ENCODE measurements around the gene PHC3.

PHC3 gene

DNA sequence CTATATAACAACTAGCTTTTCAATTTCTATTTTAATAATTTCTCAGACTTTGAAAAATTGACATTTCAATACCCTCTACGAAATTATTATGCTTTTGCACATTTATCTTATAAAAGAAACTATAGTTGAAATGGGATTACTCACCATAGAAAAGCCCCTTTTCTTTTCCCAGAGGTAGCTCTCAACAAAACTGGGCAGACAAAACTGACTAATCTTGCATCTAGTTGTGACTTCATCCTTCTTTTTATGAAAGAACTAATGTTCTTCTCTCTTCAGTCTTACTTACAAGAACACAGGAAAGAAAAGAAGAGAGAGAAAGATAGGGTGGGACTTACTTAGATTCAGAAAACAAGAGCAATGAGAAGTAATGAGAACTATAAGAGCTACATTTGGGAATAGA lies 82.8 kb downstream of the PHC3 start:
- Histone ChIP-seq H3K4ac (ENCODE audit: low read depth in 1 of 2, low read length in 2 of 2) (no peak overlapping the region), H3K79me1 (replicated peaks; ENCODE audit: low read length, poor library complexity, severe bottlenecking) (peaks cover 9% of the 10 kb centered on the region), H3K9ac (ENCODE audit: low read length) (no peak overlapping the region), H3K27ac (ENCODE audit: low read length, poor library complexity, severe bottlenecking) (no peak overlapping the region), H3K4me2 (ENCODE audit: low read length, poor library complexity, severe bottlenecking) (no peak overlapping the region), H3K4me3 (ENCODE audit: insufficient read depth in 1 of 2, low read depth in 1 of 2, low read length in 2 of 2) (no peak overlapping the region), H3K9me3 (ENCODE audit: control insufficient read depth, low read length) (no peaks in the 10 kb centered on the region), H2AK5ac (ENCODE audit: low read length, severe bottlenecking) (no peak overlapping the region), H4K8ac (ENCODE audit: low read length) (no peak overlapping the region), H3K18ac (ENCODE audit: low read depth in 1 of 2, low read length in 2 of 2) (no peak overlapping the region), H3K14ac (ENCODE audit: low read length in 2 of 2) (no peak overlapping the region), H3K23ac (ENCODE audit: low read length in 2 of 2) (no peak overlapping the region), H2BK120ac (ENCODE audit: low read depth, low read length) (no peak overlapping the region), H3K36me3 (ENCODE audit: control insufficient read depth in 1 of 2, insufficient read depth in 2 of 2, low read depth in 1 of 2, low read length in 2 of 2) (peaks cover 8 to 100% of the 10 kb centered on the region in 2 experiments), H4K91ac (ENCODE audit: low read length) (no peak overlapping the region), H3K27me3 (ENCODE audit: control insufficient read depth in 1 of 2, insufficient read depth in 1 of 2, low read length in 2 of 2) (no peaks in the 10 kb centered on the region), H2BK5ac (ENCODE audit: low read depth, low read length, poor library complexity, severe bottlenecking) (no peak overlapping the region), H2BK15ac (ENCODE audit: low read depth, poor library complexity, severe bottlenecking) (no peak overlapping the region), H2BK12ac (ENCODE audit: low read length in 2 of 2) (no peak overlapping the region), H2AFZ (ENCODE audit: low read depth, low read length) (no peak overlapping the region), H3K4me1 (ENCODE audit: control insufficient read depth, insufficient read depth, low read depth, low read length) (no peaks in the 10 kb centered on the region)
- no CpG with 5 or more reads among the region's 1 CpG for WGBS
- DNase-seq, result no peak

DNA sequence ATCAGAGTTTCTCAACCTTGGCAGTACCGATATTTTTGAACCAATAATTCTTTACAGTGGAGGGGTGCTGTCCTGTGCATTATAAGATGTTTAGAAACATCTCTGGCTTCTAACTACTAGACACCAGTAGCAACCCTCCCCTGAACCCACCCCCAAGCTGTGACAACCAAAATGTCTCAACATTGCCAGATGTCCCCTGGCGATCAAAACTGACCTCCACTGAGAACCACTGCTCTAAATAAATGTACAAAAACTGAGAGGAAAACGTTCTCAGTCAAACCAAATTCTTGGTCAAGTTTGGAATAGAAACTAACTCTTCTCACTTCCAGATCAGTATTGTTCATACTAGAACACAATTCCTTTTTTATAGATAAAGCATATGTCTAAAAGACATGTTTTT lies 85.2 kb downstream of the PHC3 start:
- Histone ChIP-seq H3K36me3 (ENCODE audit: control insufficient read depth in 1 of 2, insufficient read depth in 2 of 2, low read depth in 1 of 2, low read length in 2 of 2) (peaks cover 0 to 94% of the 10 kb centered on the region in 2 experiments), H2BK5ac (ENCODE audit: low read depth, low read length, poor library complexity, severe bottlenecking) (no peak overlapping the region), H3K4ac (ENCODE audit: low read depth in 1 of 2, low read length in 2 of 2) (no peak overlapping the region), H3K23ac (ENCODE audit: low read length in 2 of 2) (no peak overlapping the region), H3K9ac (ENCODE audit: low read length) (no peak overlapping the region), H3K4me1 (ENCODE audit: control insufficient read depth, insufficient read depth, low read depth, low read length) (no peaks in the 10 kb centered on the region), H2BK12ac (ENCODE audit: low read length in 2 of 2) (no peak overlapping the region), H3K27me3 (ENCODE audit: control insufficient read depth in 1 of 2, insufficient read depth in 1 of 2, low read length in 2 of 2) (no peaks in the 10 kb centered on the region), H3K14ac (ENCODE audit: low read length in 2 of 2) (no peak overlapping the region), H2BK120ac (ENCODE audit: low read depth, low read length) (no peak overlapping the region), H2AFZ (ENCODE audit: low read depth, low read length) (no peak overlapping the region), H3K27ac (ENCODE audit: low read length, poor library complexity, severe bottlenecking) (no peak overlapping the region), H3K4me2 (ENCODE audit: low read length, poor library complexity, severe bottlenecking) (no peak overlapping the region), H2BK15ac (ENCODE audit: low read depth, poor library complexity, severe bottlenecking) (no peak overlapping the region), H3K9me3 (ENCODE audit: control insufficient read depth, low read length) (no peaks in the 10 kb centered on the region), H2AK5ac (ENCODE audit: low read length, severe bottlenecking) (no peak overlapping the region), H3K18ac (ENCODE audit: low read depth in 1 of 2, low read length in 2 of 2) (no peak overlapping the region), H3K79me1 (replicated peaks; ENCODE audit: low read length, poor library complexity, severe bottlenecking) (peaks cover 3% of the 10 kb centered on the region), H4K8ac (ENCODE audit: low read length) (no peak overlapping the region), H3K4me3 (ENCODE audit: insufficient read depth in 1 of 2, low read depth in 1 of 2, low read length in 2 of 2) (no peak overlapping the region), H4K91ac (ENCODE audit: low read length) (no peak overlapping the region)
- DNase-seq, result no peak
- WGBS, result 98% methylated on average over 2 of the region's 3 CpGs

DNA sequence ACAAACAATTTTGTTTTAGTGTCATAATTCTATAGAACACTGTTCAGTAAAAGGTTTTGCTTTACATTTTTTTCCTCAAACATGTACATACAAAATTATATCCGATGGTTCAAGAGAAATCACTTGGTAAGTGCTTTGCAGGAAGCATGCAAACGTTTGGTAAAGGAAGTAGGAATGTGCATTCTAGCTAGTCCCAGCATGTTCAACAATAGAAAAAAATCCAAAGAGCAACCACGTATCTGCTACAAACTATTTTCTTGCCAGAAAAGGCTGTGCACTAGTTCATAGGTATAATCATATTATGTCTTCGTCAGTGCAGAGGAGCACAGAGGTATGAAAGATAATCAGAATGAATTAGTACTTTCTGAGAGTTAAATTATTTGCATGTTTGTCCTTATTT lies 85.8 kb downstream of the PHC3 start:
- Histone ChIP-seq H3K4me1 (ENCODE audit: control insufficient read depth, insufficient read depth, low read depth, low read length) (no peaks in the 10 kb centered on the region), H3K4ac (ENCODE audit: low read depth in 1 of 2, low read length in 2 of 2) (no peak overlapping the region), H3K9ac (ENCODE audit: low read length) (no peak overlapping the region), H2BK120ac (ENCODE audit: low read depth, low read length) (no peak overlapping the region), H3K4me3 (ENCODE audit: insufficient read depth in 1 of 2, low read depth in 1 of 2, low read length in 2 of 2) (no peak overlapping the region), H3K4me2 (ENCODE audit: low read length, poor library complexity, severe bottlenecking) (no peak overlapping the region), H2BK5ac (ENCODE audit: low read depth, low read length, poor library complexity, severe bottlenecking) (no peak overlapping the region), H3K27ac (ENCODE audit: low read length, poor library complexity, severe bottlenecking) (no peak overlapping the region), H2AK5ac (ENCODE audit: low read length, severe bottlenecking) (no peak overlapping the region), H3K27me3 (ENCODE audit: control insufficient read depth in 1 of 2, insufficient read depth in 1 of 2, low read length in 2 of 2) (no peaks in the 10 kb centered on the region), H2BK12ac (ENCODE audit: low read length in 2 of 2) (no peak overlapping the region), H3K9me3 (ENCODE audit: control insufficient read depth, low read length) (no peaks in the 10 kb centered on the region), H2BK15ac (ENCODE audit: low read depth, poor library complexity, severe bottlenecking) (no peak overlapping the region), H3K79me1 (replicated peaks; ENCODE audit: low read length, poor library complexity, severe bottlenecking) (peaks cover 3% of the 10 kb centered on the region), H3K23ac (ENCODE audit: low read length in 2 of 2) (no peak overlapping the region), H2AFZ (ENCODE audit: low read depth, low read length) (no peak overlapping the region), H4K8ac (ENCODE audit: low read length) (no peak overlapping the region), H3K14ac (ENCODE audit: low read length in 2 of 2) (no peak overlapping the region), H4K91ac (ENCODE audit: low read length) (no peak overlapping the region), H3K36me3 (ENCODE audit: control insufficient read depth in 1 of 2, insufficient read depth in 2 of 2, low read depth in 1 of 2, low read length in 2 of 2) (peaks cover 0 to 93% of the 10 kb centered on the region in 2 experiments), H3K18ac (ENCODE audit: low read depth in 1 of 2, low read length in 2 of 2) (no peak overlapping the region)
- no CpG with 5 or more reads among the region's 4 CpGs for WGBS
- no peak for DNase-seq

DNA sequence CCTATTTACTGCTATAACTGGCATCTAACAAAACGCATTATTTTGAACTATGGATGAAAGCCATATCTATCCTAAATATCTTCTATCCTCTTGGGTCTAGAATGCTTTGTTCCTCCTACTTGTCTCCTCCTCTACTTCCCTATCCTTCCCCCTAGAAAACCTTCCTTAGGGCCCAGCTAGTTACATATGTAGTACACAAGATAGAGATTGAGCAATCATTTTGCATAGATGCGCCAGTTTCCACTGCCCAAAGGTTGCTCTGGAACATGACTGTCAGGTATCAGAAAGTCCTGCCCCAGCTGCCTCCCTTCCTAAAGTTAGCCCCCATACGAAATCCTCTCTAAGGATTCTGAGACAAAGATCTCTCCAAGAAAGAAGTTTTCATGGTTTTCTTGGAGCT lies 88.6 kb downstream of the PHC3 start:
- Histone ChIP-seq H4K8ac (ENCODE audit: low read length) (no peak overlapping the region), H3K27me3 (ENCODE audit: control insufficient read depth in 1 of 2, insufficient read depth in 1 of 2, low read length in 2 of 2) (no peaks in the 10 kb centered on the region), H3K4me2 (ENCODE audit: low read length, poor library complexity, severe bottlenecking) (no peak overlapping the region), H3K9ac (ENCODE audit: low read length) (no peak overlapping the region), H3K18ac (ENCODE audit: low read depth in 1 of 2, low read length in 2 of 2) (no peak overlapping the region), H2AK5ac (ENCODE audit: low read length, severe bottlenecking) (no peak overlapping the region), H2BK12ac (ENCODE audit: low read length in 2 of 2) (no peak overlapping the region), H2BK5ac (ENCODE audit: low read depth, low read length, poor library complexity, severe bottlenecking) (no peak overlapping the region), H2AFZ (ENCODE audit: low read depth, low read length) (no peak overlapping the region), H3K9me3 (ENCODE audit: control insufficient read depth, low read length) (no peaks in the 10 kb centered on the region), H2BK120ac (ENCODE audit: low read depth, low read length) (no peak overlapping the region), H2BK15ac (ENCODE audit: low read depth, poor library complexity, severe bottlenecking) (no peak overlapping the region), H4K91ac (ENCODE audit: low read length) (no peak overlapping the region), H3K36me3 (ENCODE audit: control insufficient read depth in 1 of 2, insufficient read depth in 2 of 2, low read depth in 1 of 2, low read length in 2 of 2) (peaks cover 0 to 88% of the 10 kb centered on the region in 2 experiments), H3K4ac (ENCODE audit: low read depth in 1 of 2, low read length in 2 of 2) (no peak overlapping the region), H3K4me3 (ENCODE audit: insufficient read depth in 1 of 2, low read depth in 1 of 2, low read length in 2 of 2) (no peak overlapping the region), H3K14ac (ENCODE audit: low read length in 2 of 2) (no peak overlapping the region), H3K27ac (ENCODE audit: low read length, poor library complexity, severe bottlenecking) (no peak overlapping the region), H3K79me1 (replicated peaks; ENCODE audit: low read length, poor library complexity, severe bottlenecking) (peaks cover 4% of the 10 kb centered on the region), H3K4me1 (ENCODE audit: control insufficient read depth, insufficient read depth, low read depth, low read length) (no peaks in the 10 kb centered on the region), H3K23ac (ENCODE audit: low read length in 2 of 2) (no peak overlapping the region)
- WGBS, result 100% methylated on average over 2 of the region's 3 CpGs
- no peak for DNase-seq
